HG03045 (cell line): ENCODE data around the gene RASGRF2.

Source experiments
- ATAC-seq: cut with Tn5 transposase; IDR thresholded peaks from one replicate; pipeline ENCODE4 v1.9.1; 2021; ENCODE audit warnings: mild to moderate bottlenecking, moderate library complexity; ENCODE audit not compliant: unreplicated experiment

The RASGRF2 gene

GRCh38 chr5:80959768-80960442 lies at the start of gene RASGRF2:
Gene RASGRF2, plus strand, starts transcription at chr5:80960363. Its CDS starts 376 bp downstream, at chr5:80960739.
- ATAC-seq = no peak

- ATAC-seq = no peak
Measured at GRCh38 chr5:80912479-80912878, 47.7 kb upstream of the RASGRF2 start.

GRCh38 chr5:80915716-80916115 lies 44.4 kb upstream of the RASGRF2 start:
- ATAC-seq = no peak

- ATAC-seq = no peak
Measured at GRCh38 chr5:80916676-80917075, 43.5 kb upstream of the RASGRF2 start.

GRCh38 chr5:80917631-80918030 lies 42.5 kb upstream of the RASGRF2 start:
- no peak for ATAC-seq

GRCh38 chr5:80919678-80920196 lies 40.4 kb upstream of the RASGRF2 start:
- ATAC-seq = no peak

GRCh38 chr5:80920333-80920732 lies 39.8 kb upstream of the RASGRF2 start:
- no peak for ATAC-seq

- ATAC-seq = no peak
Measured at GRCh38 chr5:80921026-80921425, 39.1 kb upstream of the RASGRF2 start.

GRCh38 chr5:80925931-80926330 lies 34.2 kb upstream of the RASGRF2 start:
- no peak for ATAC-seq

GRCh38 chr5:80926536-80926935 lies 33.6 kb upstream of the RASGRF2 start:
- no peak for ATAC-seq

- no peak for ATAC-seq
Measured at GRCh38 chr5:80926979-80927656, 33.0 kb upstream of the RASGRF2 start.

GRCh38 chr5:80928073-80928472 lies 32.1 kb upstream of the RASGRF2 start:
- no peak for ATAC-seq

GRCh38 chr5:80930940-80931339 lies 29.2 kb upstream of the RASGRF2 start:
- no peak for ATAC-seq

GRCh38 chr5:80931411-80931810 lies 28.8 kb upstream of the RASGRF2 start:
- ATAC-seq = no peak

GRCh38 chr5:80933036-80933435 lies 27.1 kb upstream of the RASGRF2 start:
- no peak for ATAC-seq

- no peak for ATAC-seq
Measured at GRCh38 chr5:80934751-80935150, 25.4 kb upstream of the RASGRF2 start.

GRCh38 chr5:80935811-80936385 lies 24.3 kb upstream of the RASGRF2 start:
- no peak for ATAC-seq

GRCh38 chr5:80936881-80937280 lies 23.3 kb upstream of the RASGRF2 start:
- ATAC-seq = no peak

- ATAC-seq = no peak
Measured at GRCh38 chr5:80937584-80938356, 22.4 kb upstream of the RASGRF2 start.

GRCh38 chr5:80941496-80941895 lies 18.7 kb upstream of the RASGRF2 start:
- no peak for ATAC-seq

- no peak for ATAC-seq
Measured at GRCh38 chr5:80951366-80951765, 8.8 kb upstream of the RASGRF2 start.
